HG02884 (cell line): ENCODE measurements around the gene RIT2.
"Not testable (repeated sequence)": the region's sequence is repeated elsewhere in the genome, so short reads cannot be mapped to it uniquely, and the experiment has no call there.

Experiments
- ATAC-seq: cut with Tn5 transposase; IDR thresholded peaks from one replicate; pipeline ENCODE4 v1.9.1; 2021; ENCODE audit warnings: mild to moderate bottlenecking, moderate library complexity; ENCODE audit not compliant: unreplicated experiment

The RIT2 gene

DNA sequence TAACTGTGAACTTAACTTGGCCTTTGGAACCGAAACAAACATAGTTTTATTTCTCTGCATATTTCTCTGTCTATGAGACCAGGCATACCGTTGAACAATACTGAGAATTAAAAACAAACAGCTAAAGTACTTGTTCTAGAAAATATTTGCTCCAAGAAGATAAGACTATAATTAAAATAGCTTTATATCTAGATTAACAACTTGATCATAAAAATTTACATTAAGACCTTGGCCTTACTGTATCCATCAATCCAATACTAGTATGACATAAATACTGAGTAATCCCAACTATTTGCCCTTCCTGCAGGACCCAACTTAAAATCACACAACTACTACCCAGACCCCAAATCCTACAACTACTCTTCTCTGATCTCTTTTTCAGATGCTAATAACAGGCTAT, 260.9 kb downstream of the RIT2 start:
- ATAC-seq: no peak

DNA sequence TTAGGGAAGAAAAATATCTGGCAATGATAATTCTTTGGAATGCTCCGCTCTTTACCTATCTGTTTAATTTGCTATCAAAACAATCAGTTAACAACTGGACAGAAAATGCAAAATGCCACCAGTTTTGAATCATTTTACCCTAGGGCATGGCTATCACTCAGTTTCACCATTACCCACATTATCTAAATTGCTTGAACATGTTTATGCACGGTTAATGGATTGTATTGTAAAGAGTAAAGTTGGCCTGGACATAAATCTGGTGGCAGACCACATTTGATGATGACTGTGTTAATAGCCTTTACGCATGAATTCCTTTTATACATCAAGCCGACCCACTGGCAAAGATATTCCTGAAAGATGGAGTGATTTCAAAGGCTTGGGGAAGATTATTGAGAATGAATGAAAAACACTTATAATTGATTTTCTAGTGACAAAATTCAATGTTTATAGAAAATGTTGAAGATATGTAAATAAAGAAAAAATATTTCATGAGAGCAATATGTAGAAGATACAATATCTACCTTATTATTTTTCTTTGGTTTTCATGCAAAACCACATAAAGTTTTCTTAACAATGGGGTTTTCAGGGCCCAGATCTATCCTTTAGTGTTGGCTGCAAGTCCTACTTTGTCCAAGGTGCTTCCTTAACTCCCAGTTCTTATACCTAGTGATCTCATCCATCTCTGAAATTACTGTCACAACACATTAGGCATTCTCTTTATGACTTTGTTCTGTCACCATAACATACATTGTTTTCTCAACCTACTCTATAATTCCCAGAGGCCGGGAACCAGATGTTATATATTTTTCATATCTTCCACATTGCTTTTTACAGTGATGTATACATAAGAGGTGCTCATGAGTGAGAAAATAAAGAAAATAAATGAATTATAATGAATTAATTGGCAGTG, 265.1 kb downstream of the RIT2 start:
- ATAC-seq: no peak

DNA sequence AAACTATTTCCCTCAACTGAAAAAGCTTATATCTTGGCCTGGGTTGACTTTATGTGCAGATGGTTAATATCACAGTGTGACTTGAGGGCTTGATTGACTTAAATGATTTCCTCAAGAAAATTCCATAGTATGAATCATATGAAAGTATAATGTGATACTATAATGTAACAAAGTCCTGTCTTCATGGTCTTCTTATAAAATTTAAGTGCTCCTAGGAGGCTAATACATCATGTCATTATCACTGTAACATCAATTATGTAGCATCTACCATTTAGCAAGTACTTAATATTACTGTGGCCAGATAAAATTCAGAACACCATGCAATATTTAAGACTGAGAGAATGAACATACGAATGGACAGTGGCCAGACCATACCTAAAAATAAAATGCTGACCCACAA, 276.1 kb downstream of the RIT2 start:
- no peak for ATAC-seq

DNA sequence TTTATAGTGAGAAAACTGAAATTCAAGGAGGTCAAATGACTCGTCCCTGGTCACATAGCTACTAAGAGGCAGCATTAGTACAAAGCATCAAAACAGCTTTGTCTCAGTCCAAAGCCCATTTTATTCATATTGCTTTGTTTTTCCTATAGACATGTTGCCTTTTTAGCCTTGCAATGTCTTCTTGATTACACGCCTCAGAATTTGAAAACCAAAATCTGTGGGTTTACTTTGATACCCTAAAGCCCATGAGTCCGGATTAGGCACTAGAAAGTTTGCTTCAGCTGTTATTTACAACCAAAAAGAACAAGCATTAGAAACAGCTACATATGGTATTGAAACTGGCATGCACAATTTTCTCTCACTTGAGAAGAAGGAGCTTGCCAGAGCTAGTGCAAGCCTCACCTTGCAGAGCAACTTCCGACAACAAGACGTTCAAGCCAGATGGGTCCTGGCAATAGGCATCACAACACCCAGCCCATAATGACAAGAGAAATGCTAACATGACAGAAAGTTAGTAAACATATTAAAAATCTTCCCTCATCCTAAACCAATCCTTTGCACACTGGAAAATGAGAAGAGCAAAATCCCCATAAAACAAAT, 276.8 kb downstream of the RIT2 start:
- ATAC-seq: no peak

DNA sequence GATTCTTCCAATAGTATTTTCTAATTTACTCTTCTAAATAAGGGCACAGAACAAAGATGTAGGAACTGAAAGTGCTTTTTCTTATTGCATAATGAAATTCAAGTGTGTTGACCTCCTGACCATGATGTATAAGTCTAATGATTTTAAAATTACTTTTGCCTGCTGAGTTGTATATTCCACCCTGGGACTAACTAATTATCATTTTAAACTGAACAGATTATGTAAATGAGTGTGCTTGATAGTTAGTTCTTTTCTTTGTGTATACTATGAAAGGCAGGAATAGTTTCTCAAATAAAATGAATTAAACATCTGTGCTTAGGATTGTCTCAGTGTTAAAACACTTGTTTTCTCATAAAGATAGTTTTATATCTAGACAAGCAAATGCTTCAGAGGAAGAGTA, 284.5 kb downstream of the RIT2 start:
- no peak for ATAC-seq

DNA sequence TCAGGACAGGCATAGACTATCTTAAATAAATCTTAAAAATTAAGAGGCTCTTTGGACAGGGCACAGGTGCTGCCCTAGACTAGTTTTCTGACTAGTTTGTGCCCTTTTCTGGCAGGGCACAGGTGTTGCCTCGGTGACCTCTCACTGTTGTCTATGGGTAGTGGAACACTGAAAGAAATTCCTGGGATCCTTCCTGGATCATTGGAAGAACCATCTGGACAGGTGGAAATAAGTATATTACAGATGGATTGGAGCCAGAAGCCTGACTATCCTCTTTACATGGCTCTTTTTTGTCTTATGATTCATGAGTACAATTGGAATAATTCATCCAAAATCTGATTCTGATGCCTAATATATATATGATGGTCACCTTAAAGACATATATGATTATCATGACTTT, 286.6 kb downstream of the RIT2 start:
- no peak for ATAC-seq

DNA sequence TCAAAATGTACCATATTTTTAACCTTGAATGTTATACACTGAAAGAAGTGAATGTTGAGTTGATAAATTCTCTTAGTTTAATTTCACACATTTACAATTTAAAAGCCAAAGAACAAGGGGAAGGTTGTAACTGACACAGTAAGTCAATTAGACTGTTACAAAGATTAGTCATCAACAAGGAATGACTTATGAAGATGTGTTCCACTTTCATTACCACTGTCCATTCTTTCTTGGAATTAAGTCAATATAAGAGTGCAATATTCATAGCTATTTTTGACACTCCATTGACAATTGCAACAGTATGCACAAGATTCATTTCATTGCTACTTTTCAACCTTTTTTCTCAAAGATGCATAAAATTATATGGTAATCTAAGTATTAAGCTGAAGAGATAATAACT, 291.3 kb downstream of the RIT2 start:
- ATAC-seq: no peak

DNA sequence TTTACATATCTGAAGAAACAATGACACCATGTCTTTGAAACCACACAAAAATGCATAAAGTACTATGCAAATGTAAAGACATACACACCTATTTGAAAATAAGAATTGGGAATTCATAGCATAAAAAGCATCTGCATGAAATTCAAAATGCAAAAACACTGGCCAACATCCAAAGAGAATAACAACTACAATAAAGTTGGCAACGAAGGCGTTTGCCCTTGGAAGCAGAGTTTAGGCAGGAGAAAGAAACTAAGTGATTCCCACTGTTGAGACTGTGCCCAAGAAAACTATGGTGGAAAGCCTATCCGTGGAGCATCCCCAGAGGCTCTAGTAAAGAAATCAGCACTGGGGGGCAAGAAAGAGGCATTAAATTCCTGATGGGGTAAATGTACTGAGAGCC, 292.8 kb downstream of the RIT2 start:
- no peak for ATAC-seq

DNA sequence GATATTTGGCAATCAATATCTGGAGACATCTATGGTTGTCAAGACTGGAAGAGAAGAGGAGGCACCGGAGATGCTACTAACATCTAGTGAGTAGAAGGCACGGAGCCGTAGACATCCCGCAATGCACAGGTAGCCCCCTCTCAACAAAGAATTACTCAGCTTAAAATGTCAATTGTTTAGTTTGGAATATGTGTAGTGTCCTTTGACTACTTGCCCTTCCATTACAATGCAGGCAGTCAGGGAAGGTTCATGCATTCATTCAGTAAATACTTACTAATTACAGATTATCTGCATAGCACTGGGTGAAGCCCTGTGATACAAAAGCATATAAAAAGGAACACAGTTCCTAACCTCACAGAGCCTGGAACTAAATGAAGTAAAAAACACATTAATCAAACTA, 294.0 kb downstream of the RIT2 start:
- ATAC-seq: no peak

DNA sequence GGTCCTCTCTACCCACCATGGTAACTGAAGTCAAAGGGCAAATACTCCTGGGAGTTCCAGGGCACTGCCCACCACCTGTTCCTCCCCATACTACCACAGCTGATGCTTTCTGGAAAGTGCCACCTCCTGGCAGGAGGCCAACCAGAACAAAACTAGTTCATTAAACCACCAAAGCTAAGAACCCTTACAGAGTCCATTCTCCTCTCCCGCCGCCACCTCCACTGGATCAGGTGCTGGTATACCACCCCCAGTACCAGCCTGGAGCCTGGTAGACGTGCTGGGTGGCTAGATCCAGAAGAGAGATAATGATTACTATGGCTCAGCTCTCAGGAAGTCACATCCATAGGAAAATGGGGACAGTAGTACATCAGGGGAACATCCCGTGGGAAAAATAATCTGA, 300.9 kb downstream of the RIT2 start:
- ATAC-seq: no peak

DNA sequence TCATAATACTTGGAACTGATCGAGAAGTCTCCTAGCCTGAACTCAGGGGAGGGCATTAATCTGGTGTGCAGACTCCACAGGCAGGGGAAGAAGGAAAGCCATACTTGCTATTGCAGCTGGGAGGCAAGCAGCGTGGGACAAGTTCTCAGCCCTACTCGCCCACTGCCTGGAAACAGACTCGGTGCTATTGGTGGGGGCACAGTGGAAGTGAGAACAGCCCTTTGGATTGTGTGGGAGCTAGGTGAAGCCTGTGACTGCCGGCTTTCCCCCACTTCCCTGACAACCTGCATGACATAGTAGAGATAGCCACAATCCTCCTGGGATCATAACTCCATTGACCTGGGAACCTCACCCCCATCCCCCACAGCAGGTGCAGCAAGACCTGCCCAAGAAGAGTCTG, 301.3 kb downstream of the RIT2 start:
- ATAC-seq: no peak

DNA sequence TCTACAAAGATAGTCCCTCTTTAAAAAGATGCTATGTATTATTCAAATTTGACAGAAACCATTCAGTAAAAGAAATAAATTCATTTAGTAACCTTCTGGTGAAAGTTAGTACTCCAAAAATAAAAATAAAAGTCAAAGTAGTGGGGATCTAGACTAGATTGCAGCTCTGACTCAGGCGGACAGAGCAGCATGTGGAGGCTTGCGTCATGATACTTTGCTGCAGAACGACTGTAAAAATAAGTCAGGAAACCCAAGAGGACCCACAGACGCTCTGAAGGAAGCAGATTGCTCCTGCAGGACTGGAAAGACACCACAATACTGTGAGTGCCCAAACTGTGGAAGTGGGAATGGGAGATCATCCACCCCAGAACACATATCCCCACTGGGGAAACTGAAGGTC, 301.9 kb downstream of the RIT2 start:
- no peak for ATAC-seq

DNA sequence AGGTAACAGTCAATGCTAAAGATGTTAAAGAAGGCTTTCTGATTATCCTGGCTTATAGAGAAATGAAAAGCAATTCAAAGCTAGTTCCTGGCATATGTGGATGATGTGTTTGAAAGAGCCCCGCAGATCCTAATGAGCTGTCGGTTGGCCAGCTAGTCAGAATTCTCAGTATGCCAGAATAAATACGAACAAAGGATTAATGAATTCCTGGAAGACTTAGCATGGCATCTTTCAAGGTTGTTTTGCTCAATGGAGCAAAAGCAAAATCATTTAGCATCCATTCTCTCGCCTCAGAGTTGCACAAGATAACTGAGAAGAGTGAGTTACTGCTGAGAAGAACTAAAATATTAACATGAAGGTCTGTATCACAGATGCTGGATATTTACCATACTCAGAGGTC, 307.6 kb downstream of the RIT2 start:
- no peak for ATAC-seq

DNA sequence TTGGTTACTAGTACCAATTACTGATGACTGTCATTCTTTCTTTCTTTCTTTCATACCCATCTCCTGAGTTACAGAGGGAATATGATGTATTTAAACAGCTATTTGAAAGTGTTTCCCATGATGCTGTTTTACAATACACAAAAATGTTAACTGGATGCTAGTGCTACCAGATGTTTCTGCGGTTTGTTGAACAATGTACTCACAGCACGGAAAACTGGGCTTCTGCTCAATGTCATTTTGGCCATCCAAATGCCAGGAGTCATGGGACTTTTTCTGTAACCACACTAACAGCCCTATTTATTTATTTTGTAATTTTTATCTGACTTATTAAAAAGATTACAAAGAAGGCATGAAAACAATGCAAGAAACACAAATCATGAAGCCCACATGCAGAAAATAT, 313.8 kb downstream of the RIT2 start:
- no peak for ATAC-seq

DNA sequence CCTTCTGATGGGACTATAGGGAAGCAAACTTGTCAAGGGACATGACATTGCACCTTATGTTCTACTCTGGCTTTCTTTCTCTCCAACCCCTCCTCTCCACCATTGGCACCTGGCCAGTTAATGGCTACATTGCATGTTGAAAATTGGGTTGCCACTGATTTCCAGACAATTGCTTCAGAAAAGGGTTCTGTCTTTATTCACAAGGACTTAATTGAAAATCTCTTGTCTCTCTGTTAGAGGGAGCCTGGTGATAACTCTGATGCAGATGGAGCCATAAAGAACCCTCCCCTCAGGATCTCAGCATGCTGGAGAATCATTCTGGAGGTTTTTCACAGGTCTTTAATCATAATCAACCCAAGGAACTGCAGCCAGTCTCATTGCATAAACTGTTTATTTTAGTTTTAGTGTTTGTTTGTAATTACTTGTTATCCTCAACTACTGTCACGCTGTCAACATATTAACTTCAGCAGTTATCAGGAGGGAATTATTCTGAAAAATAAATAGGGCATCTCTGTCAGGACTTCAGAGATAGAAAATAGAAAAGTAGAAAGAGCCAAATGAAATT, 316.8 kb downstream of the RIT2 start:
- ATAC-seq: no peak

DNA sequence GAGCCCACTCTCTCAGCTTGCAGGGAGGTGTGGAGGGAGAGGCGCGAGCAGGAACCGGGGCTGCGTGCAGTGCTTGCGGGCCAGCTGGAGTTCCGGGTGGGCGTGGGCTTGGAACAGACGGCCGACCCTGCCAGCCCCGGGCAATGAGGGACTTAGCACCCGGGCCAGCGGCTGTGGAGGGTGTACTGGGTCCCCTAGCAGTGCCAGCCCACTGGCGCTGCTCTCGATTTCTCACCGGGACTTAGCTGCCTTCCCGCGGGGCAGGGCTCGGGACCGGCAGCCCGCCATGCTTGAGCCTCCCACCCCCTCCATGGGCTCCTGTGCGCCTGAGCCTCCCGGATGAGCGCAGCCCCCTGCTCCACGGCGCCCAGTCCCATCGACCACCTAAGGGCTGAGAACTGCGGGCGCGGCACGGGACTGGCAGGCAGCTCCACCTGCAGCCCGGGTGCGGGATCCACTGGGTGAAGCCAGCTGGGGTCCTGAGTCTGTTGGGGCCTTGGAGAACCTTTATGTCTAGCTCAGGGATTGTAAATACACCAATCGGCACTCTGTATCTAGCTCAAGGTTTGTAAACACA, 320.2 kb downstream of the RIT2 start:
- ATAC-seq: not testable (repeated sequence)

DNA sequence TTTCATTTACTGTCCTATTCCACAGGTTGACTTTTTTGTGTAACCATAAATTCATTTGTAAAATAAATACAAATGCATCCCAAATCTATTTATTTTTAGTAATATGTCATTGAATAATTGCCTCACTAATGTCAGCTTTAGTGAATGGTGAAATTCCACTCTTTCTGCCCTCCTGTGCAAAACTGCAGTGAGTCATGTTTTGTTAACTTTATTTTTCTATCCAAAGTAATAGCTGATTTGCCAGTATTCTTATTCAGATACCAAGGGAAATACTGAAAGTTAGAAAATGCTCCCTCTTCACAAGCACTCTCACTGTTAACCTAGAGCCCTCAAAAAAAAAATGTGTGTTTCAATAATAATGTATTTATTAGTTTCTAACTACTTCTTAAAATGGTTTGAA, 322.8 kb downstream of the RIT2 start:
- ATAC-seq: no peak

DNA sequence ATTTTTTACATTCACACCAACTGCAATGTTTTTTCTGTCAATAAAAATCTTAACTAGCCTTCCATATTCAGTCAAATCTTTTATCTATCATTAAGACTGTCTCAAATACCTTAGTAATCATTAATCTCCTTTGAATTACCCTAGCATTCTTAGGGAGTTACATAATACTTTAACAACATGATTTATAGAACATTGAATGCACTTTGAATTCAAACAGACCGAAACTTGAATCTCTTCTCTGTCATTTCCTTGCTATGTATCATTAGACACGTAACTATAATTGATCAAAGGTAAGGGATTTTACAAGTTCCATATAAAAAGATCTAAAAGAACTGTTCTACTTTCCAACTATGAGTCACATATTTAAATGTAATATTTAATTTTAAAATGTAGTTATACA, 330.9 kb downstream of the RIT2 start:
- ATAC-seq: no peak

DNA sequence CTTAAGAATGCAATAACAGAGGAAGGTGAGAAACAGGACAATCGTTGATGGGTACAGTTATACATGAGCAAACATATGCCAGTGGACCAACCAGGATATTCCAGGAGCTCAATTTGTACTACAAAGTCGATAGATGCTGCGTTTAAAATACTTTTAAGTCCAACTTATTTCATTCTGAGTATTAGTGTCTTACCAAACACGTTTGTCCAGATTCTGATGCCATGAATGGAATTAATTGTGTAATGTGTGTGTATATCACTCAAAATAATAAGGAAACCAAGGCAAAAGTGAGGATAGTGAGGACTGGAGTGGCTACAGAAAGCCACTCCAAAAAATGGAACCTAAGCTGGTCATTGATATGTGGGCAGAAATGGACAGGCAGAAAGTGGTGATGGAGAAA, 332.6 kb downstream of the RIT2 start:
- no peak for ATAC-seq

DNA sequence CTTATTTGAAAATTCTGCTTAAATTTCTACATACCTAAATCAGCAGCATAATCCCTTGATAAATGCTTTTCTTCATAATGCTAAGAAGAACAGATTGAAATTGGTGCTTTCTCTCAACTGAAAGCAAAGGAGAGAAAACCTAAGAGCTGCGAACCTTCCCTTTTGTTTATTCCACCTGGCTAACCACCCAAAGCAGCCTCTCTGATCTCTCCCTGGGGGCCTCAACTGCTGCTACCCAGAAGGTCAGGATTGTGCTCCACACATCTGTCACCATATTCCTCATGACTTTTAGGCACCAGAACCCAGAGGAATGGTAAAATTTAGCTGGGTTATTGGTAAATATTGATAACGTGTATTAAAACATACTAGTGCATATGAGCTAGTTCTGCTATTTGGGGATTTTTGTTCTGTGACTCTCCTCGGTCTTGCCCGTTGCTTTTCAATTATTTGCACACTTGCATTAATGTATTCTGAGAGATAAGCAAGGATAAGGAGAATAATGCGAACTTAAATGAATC, 334.1 kb downstream of the RIT2 start:
- no peak for ATAC-seq

DNA sequence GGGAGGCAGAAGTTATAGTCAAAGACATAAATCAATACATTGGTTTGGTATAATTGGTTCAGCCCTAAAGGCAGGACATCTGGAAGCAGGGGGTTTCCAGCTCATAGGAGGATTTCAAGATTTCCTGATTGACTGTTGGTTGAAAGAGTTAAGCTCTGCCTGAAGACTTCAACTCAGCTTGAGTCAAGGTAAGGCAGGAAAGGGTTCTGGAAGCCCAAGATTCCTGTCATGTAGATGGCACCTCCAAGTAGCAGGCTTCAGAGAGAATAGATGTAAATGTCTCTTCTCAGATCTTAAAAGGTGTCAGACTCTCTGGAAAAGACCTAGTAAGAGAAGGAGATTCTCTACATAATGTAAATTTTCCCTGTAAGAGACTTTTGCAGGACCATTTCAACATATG, 335.3 kb downstream of the RIT2 start:
- no peak for ATAC-seq
